Neural cell (in vitro differentiated cells): ENCODE data around the gene CDH4.

ENCODE experiments used
- EP300 ChIP-seq: fragments of 450-650 bp; conservative IDR thresholded peaks from 2 replicates; pipeline ENCODE4 v1.6.1; 2014; ENCODE audit warnings: antibody characterized with exemption, mild to moderate bottlenecking, moderate library complexity; ENCODE audit not compliant: poor library complexity, severe bottlenecking
- EZH2 ChIP-seq: fragments of 200-600, 300-800 bp; shearing (Covaris generic), sonication (generic); IDR thresholded peaks from 2 replicates; pipeline ENCODE4 v1.6.1; 2014; ENCODE audit warnings: antibody characterized with exemption, low read length, borderline replicate concordance, mild to moderate bottlenecking; ENCODE audit not compliant: insufficient read depth, poor library complexity, severe bottlenecking
- POLR2AphosphoS5 ChIP-seq: IDR thresholded peaks from 2 replicates; pipeline ENCODE4 v1.6.1; 2012
- RAD21 ChIP-seq: fragments of 450-650 bp; conservative IDR thresholded peaks from 2 replicates; pipeline ENCODE4 v1.6.1; 2014; ENCODE audit warnings: antibody characterized with exemption, mild to moderate bottlenecking, moderate library complexity
- SMC3 ChIP-seq: fragments of 450-650 bp; conservative IDR thresholded peaks from 2 replicates; pipeline ENCODE4 v1.6.1; 2014; ENCODE audit warnings: antibody characterized with exemption, mild to moderate bottlenecking, moderate library complexity; ENCODE audit not compliant: poor library complexity
- TAF1 ChIP-seq: IDR thresholded peaks from 2 replicates; pipeline ENCODE4 v1.6.1; 2012; ENCODE audit warnings: low read depth
- TF ChIP-seq, protein P1 (sequence below): fragments of 450-650 bp; IDR thresholded peaks from 2 replicates; pipeline ENCODE4 v1.5.1; 2014; ENCODE audit warnings: antibody characterized with exemption, mild to moderate bottlenecking, moderate library complexity; ENCODE audit not compliant: poor library complexity, severe bottlenecking

GRCh38 chr20:61621035-61621730, 369.1 kb downstream of the CDH4 start:
- no peak for TF ChIP-seq POLR2AphosphoS5
- TF ChIP-seq, protein P1, sequence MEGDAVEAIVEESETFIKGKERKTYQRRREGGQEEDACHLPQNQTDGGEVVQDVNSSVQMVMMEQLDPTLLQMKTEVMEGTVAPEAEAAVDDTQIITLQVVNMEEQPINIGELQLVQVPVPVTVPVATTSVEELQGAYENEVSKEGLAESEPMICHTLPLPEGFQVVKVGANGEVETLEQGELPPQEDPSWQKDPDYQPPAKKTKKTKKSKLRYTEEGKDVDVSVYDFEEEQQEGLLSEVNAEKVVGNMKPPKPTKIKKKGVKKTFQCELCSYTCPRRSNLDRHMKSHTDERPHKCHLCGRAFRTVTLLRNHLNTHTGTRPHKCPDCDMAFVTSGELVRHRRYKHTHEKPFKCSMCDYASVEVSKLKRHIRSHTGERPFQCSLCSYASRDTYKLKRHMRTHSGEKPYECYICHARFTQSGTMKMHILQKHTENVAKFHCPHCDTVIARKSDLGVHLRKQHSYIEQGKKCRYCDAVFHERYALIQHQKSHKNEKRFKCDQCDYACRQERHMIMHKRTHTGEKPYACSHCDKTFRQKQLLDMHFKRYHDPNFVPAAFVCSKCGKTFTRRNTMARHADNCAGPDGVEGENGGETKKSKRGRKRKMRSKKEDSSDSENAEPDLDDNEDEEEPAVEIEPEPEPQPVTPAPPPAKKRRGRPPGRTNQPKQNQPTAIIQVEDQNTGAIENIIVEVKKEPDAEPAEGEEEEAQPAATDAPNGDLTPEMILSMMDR = no peak
- no peak for TF ChIP-seq EP300
- TF ChIP-seq RAD21 = no peak
- no peak for TF ChIP-seq TAF1
- TF ChIP-seq EZH2 = no peak
- no peak for TF ChIP-seq SMC3
